Uterus (tissue), 2 donors: Measurements from ENCODE around the gene CACNA1D.

ENCODE experiments used
- CTCF ChIP-seq, 4 experiments: fragments of 200-600 bp in 2 of 4; fragments of 450-650 bp in 2 of 4; sonication (generic) in 2 of 4; IDR thresholded peaks; one replicate each; pipeline ENCODE4 v1.5.1; 2016 to 2019; ENCODE audit warnings: antibody characterized with exemption in 4 of 4, mild to moderate bottlenecking in 2 of 4, moderate library complexity in 1 of 4
- POLR2A ChIP-seq, 2 donors: fragments of 450-650 bp; IDR thresholded peaks; one replicate each; pipeline ENCODE4 v1.6.1; 2016; ENCODE audit warnings: antibody characterized with exemption in 2 of 2, mild to moderate bottlenecking in 1 of 2, moderate library complexity in 1 of 2

GRCh38 chr3:53489787-53490458, 4.5 kb upstream of the CACNA1D start:
- TF ChIP-seq CTCF (IDR thresholded peaks at IDR 0.05): no peak
- no peak for TF ChIP-seq POLR2A (IDR thresholded peaks at IDR 0.05)
